Measurements from ENCODE around the gene TAS2R19. TPM values are rescaled to one million over a fixed set of nuclear protein-coding genes. Genes with fewer than 3 reads are reported as not detected.

TAS2R19 gene
- total RNA-seq (10 to 100 TPM in 1 of 2 donors, 1 to 10 TPM in 1; 2.1 to 11.8 TPM), polyA plus RNA-seq (not detected)

- H3K27ac ChIP-seq (ENCODE audit: low read depth in 1 of 2, low read length in 2 of 2) = no peak within 1 kb of the TSS
- no peak for DNase-seq (ENCODE audit: low spot score)
- H3K9ac ChIP-seq (ENCODE audit: low read depth in 1 of 2, low read length in 2 of 2) = no peak within 1 kb of the TSS
- peaks cover 0 to 3% (median 1%) of the 10 kb centered on the region in 4 donors for H3K36me3 ChIP-seq (ENCODE audit: control insufficient read depth in 4 of 4, insufficient read depth in 3 of 4, low read depth in 1 of 4, low read length in 3 of 4)
- H3K4me1 ChIP-seq (ENCODE audit: control insufficient read depth in 4 of 4, insufficient read depth in 4 of 4, low read length in 3 of 4) = no peaks in the 10 kb centered on the region
- no peak for TF ChIP-seq REST (IDR thresholded peaks at IDR 0.05)
- TF ChIP-seq YY1 (IDR thresholded peaks at IDR 0.05) = no peak
- no peak for TF ChIP-seq RXRA (IDR thresholded peaks at IDR 0.05)
- TF ChIP-seq EGR1 (IDR thresholded peaks at IDR 0.05; ENCODE audit: low read depth in 2 of 2) = no peak
- TF ChIP-seq JUND (IDR thresholded peaks at IDR 0.05) = no peak
- TF ChIP-seq ZBTB33 (IDR thresholded peaks at IDR 0.05) = no peak
- TF ChIP-seq RAD21 (IDR thresholded peaks at IDR 0.05) = no peak
- no peak for TF ChIP-seq NR2F2 (IDR thresholded peaks at IDR 0.05)
- no peak for TF ChIP-seq FOXA1 (IDR thresholded peaks at IDR 0.05)
- no peak for TF ChIP-seq HNF4A (conservative IDR thresholded peaks at IDR 0.05)
- TF ChIP-seq TAF1 (conservative IDR thresholded peaks at IDR 0.05) = no peak
- no peak within 1 kb of the TSS for H3K4me3 ChIP-seq (ENCODE audit: low read depth in 1 of 3, low read length in 3 of 3)
- H3K9me3 ChIP-seq (ENCODE audit: control insufficient read depth in 4 of 4, low read length in 3 of 4) = no peaks in the 10 kb centered on the region
- WGBS = 100% methylated on average over 1 of the region's 1 CpG
- H3K27me3 ChIP-seq (ENCODE audit: control insufficient read depth in 4 of 4, insufficient read depth in 4 of 4, low read length in 3 of 4) = no peaks in the 10 kb centered on the region
Observed at GRCh38 chr12:11022520-11022919, at the start of gene TAS2R19. TSS of gene TAS2R19 (minus strand) at chr12:11022620. CDS start at chr12:11022571, 49 bp downstream.

- DNase-seq (ENCODE audit: low spot score) = no peak
Observed at GRCh38 chr12:11071414-11071813, 49.0 kb upstream of the TAS2R19 start.

More at GRCh38 chr12:11071414-11071813, 49.0 kb upstream of the TAS2R19 start:
- Histone ChIP-seq H3K27ac (ENCODE audit: low read depth in 1 of 2, low read length in 2 of 2) (no peak overlapping the region), H3K9ac (ENCODE audit: low read depth in 1 of 2, low read length in 2 of 2) (no peak overlapping the region), H3K27me3 (ENCODE audit: control insufficient read depth in 4 of 4, insufficient read depth in 4 of 4, low read length in 3 of 4) (no peaks in the 10 kb centered on the region), H3K4me1 (ENCODE audit: control insufficient read depth in 4 of 4, insufficient read depth in 4 of 4, low read length in 3 of 4) (peaks cover 0 to 3% (median 0%) of the 10 kb centered on the region in 4 donors), H3K36me3 (ENCODE audit: control insufficient read depth in 4 of 4, insufficient read depth in 3 of 4, low read depth in 1 of 4, low read length in 3 of 4) (no peaks in the 10 kb centered on the region), H3K4me3 (ENCODE audit: low read depth in 1 of 3, low read length in 3 of 3) (no peak overlapping the region), H3K9me3 (ENCODE audit: control insufficient read depth in 4 of 4, low read length in 3 of 4) (no peaks in the 10 kb centered on the region)
- 54% methylated on average over 4 of the region's 4 CpGs for WGBS
- peak; percentile 28 for TF ChIP-seq ZBTB33 (IDR thresholded peaks at IDR 0.05)
- peak; percentile 67 to 85 for TF ChIP-seq RXRA (IDR thresholded peaks at IDR 0.05)
- no peak for TF ChIP-seq EGR1 (IDR thresholded peaks at IDR 0.05; ENCODE audit: low read depth in 2 of 2)
- TF ChIP-seq REST (IDR thresholded peaks at IDR 0.05) = no peak
- no peak for TF ChIP-seq GABPA (IDR thresholded peaks at IDR 0.05 in 1 of 2, conservative IDR thresholded peaks at IDR 0.05 in 1 of 2)
- no peak for TF ChIP-seq NR2F2 (IDR thresholded peaks at IDR 0.05)
- peak in 1 of 2 donors; percentile 48 for TF ChIP-seq RAD21 (IDR thresholded peaks at IDR 0.05)
- peak; percentile 86 for TF ChIP-seq FOXA1 (IDR thresholded peaks at IDR 0.05)
- peak; percentile 55 for TF ChIP-seq SP1 (IDR thresholded peaks at IDR 0.05)
- peak; percentile 77 for TF ChIP-seq ATF3 (IDR thresholded peaks at IDR 0.05)
- TF ChIP-seq CTCF (IDR thresholded peaks at IDR 0.05; ENCODE audit: low read depth, low read length, missing input control) = no peak
- peak; percentile 58 to 67 for TF ChIP-seq HNF4A (conservative IDR thresholded peaks at IDR 0.05)
- no peak for TF ChIP-seq TAF1 (conservative IDR thresholded peaks at IDR 0.05)
- TF ChIP-seq FOXA2 (IDR thresholded peaks at IDR 0.05) = peak; percentile 93

All from liver (tissue), 9 donors.